ENCODE measurements around the gene B4GALT6. TPM values are rescaled to one million over a fixed set of nuclear protein-coding genes. Genes with fewer than 3 reads are reported as not detected.

B4GALT6 gene
- total RNA-seq, 3 donors from 2014 or later (not counting 1 experiment from before 2014, with no cell fraction given), result 18.6 to 33.0 (median 20.6) TPM

DNA sequence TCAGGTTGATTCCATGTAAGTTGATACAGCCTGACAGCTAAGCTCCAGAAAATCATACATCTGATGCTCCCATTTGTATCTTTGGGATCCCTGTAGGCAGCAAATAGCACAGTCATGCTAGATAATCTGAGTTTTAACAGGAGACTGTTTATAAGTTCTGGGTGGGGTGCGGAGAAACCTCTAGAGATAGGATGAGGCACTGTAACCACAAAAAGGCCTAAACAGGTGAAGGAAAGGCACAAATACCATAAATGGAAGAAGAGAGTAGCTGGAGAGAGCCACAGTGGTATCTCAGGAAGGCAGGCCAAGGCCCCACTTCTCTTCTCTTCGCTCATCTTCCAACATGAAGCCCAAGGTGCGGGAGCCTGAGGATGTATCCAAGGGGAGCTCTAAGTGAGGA, 18.1 kb upstream of the B4GALT6 start:
- Mint-ChIP-seq H3K36me3 (no peaks in the 10 kb centered on the region), H3K27ac (no peak overlapping the region), H3K4me1 (peaks cover 11 to 15% of the 10 kb centered on the region in 2 donors), H3K27me3 (ENCODE audit: low read depth in 2 of 2) (no peaks in the 10 kb centered on the region), H3K4me3 (no peak overlapping the region), H3K9me3 (peaks cover 0 to 2% of the 10 kb centered on the region in 2 donors)
- ATAC-seq (no peak), DNase-seq (no peak)
- Histone ChIP-seq H3K9me3 (ENCODE audit: control insufficient read depth, insufficient read depth, low read length) (no peaks in the 10 kb centered on the region), H3K36me3 (ENCODE audit: control insufficient read depth, insufficient read depth, low read length) (no peaks in the 10 kb centered on the region), H3K4me1 (ENCODE audit: control insufficient read depth, insufficient read depth, low read length) (no peaks in the 10 kb centered on the region), H3K4me3 (ENCODE audit: low read length) (no peak overlapping the region), H3K27ac (ENCODE audit: low read length) (no peak overlapping the region), H3K27me3 (ENCODE audit: control insufficient read depth, insufficient read depth, low read length) (no peaks in the 10 kb centered on the region)
- 85% methylated on average over 3 of the region's 3 CpGs for WGBS (ENCODE audit: insufficient coverage)
- intact Hi-C loops (cut with micrococcal nuclease), result no loop called here
- TF ChIP-seq, protein P1, sequence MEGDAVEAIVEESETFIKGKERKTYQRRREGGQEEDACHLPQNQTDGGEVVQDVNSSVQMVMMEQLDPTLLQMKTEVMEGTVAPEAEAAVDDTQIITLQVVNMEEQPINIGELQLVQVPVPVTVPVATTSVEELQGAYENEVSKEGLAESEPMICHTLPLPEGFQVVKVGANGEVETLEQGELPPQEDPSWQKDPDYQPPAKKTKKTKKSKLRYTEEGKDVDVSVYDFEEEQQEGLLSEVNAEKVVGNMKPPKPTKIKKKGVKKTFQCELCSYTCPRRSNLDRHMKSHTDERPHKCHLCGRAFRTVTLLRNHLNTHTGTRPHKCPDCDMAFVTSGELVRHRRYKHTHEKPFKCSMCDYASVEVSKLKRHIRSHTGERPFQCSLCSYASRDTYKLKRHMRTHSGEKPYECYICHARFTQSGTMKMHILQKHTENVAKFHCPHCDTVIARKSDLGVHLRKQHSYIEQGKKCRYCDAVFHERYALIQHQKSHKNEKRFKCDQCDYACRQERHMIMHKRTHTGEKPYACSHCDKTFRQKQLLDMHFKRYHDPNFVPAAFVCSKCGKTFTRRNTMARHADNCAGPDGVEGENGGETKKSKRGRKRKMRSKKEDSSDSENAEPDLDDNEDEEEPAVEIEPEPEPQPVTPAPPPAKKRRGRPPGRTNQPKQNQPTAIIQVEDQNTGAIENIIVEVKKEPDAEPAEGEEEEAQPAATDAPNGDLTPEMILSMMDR (IDR thresholded peaks at IDR 0.05), result no peak

DNA sequence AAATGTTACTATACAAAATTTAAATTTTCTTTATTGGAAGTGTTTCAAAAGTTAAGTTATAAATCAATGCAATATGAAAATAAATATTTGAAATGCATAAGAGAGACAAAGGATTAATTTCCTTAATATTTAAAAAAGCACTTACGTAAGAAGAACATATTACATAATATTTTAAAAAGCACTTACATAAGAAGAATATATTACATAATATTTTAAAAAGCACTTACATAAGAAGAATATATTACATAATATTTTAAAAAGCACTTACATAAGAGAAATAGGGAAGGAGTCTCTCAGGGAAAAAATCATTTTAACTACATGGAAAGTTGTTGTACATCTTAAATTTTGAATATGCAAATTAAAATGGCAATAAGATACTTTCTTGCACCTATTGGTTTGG, 17.4 kb upstream of the B4GALT6 start:
- DNase-seq (no peak), ATAC-seq (no peak)
- Histone ChIP-seq H3K27me3 (ENCODE audit: control insufficient read depth, insufficient read depth, low read length) (no peaks in the 10 kb centered on the region), H3K4me3 (ENCODE audit: low read length) (no peak overlapping the region), H3K4me1 (ENCODE audit: control insufficient read depth, insufficient read depth, low read length) (no peaks in the 10 kb centered on the region), H3K27ac (ENCODE audit: low read length) (no peak overlapping the region), H3K36me3 (ENCODE audit: control insufficient read depth, insufficient read depth, low read length) (no peaks in the 10 kb centered on the region), H3K9me3 (ENCODE audit: control insufficient read depth, insufficient read depth, low read length) (no peaks in the 10 kb centered on the region)
- Mint-ChIP-seq H3K9me3 (peaks cover 0 to 2% of the 10 kb centered on the region in 2 donors), H3K27me3 (ENCODE audit: low read depth in 2 of 2) (no peaks in the 10 kb centered on the region), H3K36me3 (no peaks in the 10 kb centered on the region), H3K27ac (no peak overlapping the region), H3K4me1 (peaks cover 11 to 15% of the 10 kb centered on the region in 2 donors), H3K4me3 (no peak overlapping the region)
- TF ChIP-seq, protein P1 (IDR thresholded peaks at IDR 0.05), result no peak
- no CpG with 5 or more reads among the region's 1 CpG for WGBS (ENCODE audit: insufficient coverage)
- intact Hi-C loops (cut with micrococcal nuclease), result no loop called here

DNA sequence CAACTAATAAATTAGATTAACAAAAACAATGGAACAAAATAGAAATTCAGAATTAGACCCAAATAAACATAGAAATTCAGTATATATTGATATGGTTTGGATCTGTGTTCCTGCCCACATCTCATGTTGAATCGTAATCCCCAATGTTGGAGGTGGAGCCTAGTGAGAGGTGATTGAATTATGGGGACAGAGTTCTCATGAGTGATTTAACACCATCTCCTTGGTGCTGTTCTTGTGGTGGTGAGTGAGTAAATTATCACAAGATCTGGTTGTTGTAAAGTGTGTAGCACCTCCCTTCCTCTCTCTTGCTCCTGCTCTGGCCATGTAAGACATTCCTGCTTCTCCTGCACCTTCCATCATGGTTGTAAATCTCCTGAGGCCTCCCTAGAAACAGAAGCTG, 16.6 kb upstream of the B4GALT6 start:
- intact Hi-C loops (cut with micrococcal nuclease), result no loop called here
- Mint-ChIP-seq H3K27me3 (ENCODE audit: low read depth in 2 of 2) (no peaks in the 10 kb centered on the region), H3K9me3 (peaks cover 0 to 2% of the 10 kb centered on the region in 2 donors), H3K36me3 (no peaks in the 10 kb centered on the region), H3K4me1 (peaks cover 11 to 15% of the 10 kb centered on the region in 2 donors), H3K4me3 (no peak overlapping the region), H3K27ac (peak overlapping the region in 1 of 2 donors; percentile 59)
- Histone ChIP-seq H3K9me3 (ENCODE audit: control insufficient read depth, insufficient read depth, low read length) (no peaks in the 10 kb centered on the region), H3K4me3 (ENCODE audit: low read length) (no peak overlapping the region), H3K36me3 (ENCODE audit: control insufficient read depth, insufficient read depth, low read length) (no peaks in the 10 kb centered on the region), H3K4me1 (ENCODE audit: control insufficient read depth, insufficient read depth, low read length) (no peaks in the 10 kb centered on the region), H3K27ac (ENCODE audit: low read length) (no peak overlapping the region), H3K27me3 (ENCODE audit: control insufficient read depth, insufficient read depth, low read length) (no peaks in the 10 kb centered on the region)
- DNase-seq (no peak), ATAC-seq (peak in 2 of 3 donors; percentile 53 to 65)
- TF ChIP-seq, protein P1 (IDR thresholded peaks at IDR 0.05), result no peak
- WGBS (ENCODE audit: insufficient coverage), result 82% methylated on average over 1 of the region's 1 CpG
